ENCODE data around the gene COLGALT1. TPM values are rescaled to one million over a fixed set of nuclear protein-coding genes. Genes with fewer than 3 reads are reported as not detected.

The COLGALT1 gene
- polyA plus RNA-seq, 2 of the 4 experiments (the other 2 are of a cell fraction): 57.1 to 64.4 TPM

DNA sequence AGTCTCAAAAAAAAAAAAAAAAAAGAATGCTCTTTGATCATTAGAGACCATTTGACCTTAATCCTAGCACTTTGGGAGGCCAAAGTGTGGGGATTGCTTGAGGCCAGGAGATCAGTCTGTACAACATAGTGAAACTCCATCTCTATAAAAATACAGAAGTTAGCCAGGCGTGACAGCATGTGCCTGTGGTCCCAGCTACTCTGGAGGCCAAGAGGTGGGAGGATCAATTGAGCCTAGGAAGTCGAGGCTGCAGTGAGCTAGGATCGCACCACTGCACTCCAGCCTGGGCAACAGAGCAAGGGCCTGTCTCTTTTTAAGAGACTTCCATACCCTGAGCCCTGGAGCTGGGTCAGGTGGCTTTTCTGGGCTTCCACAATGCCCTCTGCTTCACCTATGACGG is 11.5 kb upstream of the COLGALT1 start (continued):
- TF ChIP-seq HEYL (CRISPR knock-in tag; IDR thresholded peaks at IDR 0.05) (no peak), JUN (IDR thresholded peaks at IDR 0.05) (no peak), NPAS2 (CRISPR knock-in tag; IDR thresholded peaks at IDR 0.05; ENCODE audit: borderline replicate concordance) (no peak), CHD4 (IDR thresholded peaks at IDR 0.05; ENCODE audit: borderline replicate concordance) (no peak), CHD2 (IDR thresholded peaks at IDR 0.05; ENCODE audit: low read length, partially characterized antibody) (no peak)
- TF ChIP-seq, protein P1, sequence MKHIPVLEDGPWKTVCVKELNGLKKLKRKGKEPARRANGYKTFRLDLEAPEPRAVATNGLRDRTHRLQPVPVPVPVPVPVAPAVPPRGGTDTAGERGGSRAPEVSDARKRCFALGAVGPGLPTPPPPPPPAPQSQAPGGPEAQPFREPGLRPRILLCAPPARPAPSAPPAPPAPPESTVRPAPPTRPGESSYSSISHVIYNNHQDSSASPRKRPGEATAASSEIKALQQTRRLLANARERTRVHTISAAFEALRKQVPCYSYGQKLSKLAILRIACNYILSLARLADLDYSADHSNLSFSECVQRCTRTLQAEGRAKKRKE (CRISPR knock-in tag; IDR thresholded peaks at IDR 0.05; ENCODE audit: low read depth): no peak

DNA sequence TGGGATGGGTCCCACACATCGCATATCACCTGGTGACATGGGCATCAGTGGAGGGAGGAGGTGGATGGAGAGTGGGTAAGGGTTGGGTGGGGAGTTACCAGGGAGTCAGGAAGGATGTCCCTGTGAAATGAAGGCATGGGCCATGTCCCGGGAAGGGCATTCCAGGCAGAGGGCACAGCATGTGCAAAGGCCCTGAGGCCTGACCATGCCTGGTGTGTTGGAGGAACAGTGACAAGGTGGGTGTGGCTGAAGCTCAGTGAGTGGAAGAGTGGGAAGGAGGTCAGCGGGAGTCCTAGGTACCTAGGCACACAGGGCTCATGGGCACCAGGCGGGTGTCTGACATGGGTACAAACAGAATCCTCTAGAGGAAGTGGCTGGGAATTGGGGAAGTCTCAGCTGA is 11.0 kb upstream of the COLGALT1 start:
- H3K9me3 ChIP-seq: no peaks in the 10 kb centered on the region
- ATAC-seq (no peak), DNase-seq (ENCODE audit: low read depth in 1 of 2, low spot score in 1 of 2) (no peak), FAIRE-seq (no peak)
- no peak overlapping the region for H3K4me2 ChIP-seq
- H3K4me3 ChIP-seq: no peak overlapping the region
- H3K27ac ChIP-seq: no peak overlapping the region
- TF ChIP-seq, protein P2, sequence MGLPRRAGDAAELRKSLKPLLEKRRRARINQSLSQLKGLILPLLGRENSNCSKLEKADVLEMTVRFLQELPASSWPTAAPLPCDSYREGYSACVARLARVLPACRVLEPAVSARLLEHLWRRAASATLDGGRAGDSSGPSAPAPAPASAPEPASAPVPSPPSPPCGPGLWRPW (IDR thresholded peaks at IDR 0.05): no peak
- TF ChIP-seq KDM1A (IDR thresholded peaks at IDR 0.05; ENCODE audit: low read depth) (no peak), FOXS1 (CRISPR knock-in tag; IDR thresholded peaks at IDR 0.05) (no peak), BHLHE40 (IDR thresholded peaks at IDR 0.05; ENCODE audit: low read depth, low read length) (no peak)
- TF ChIP-seq, protein P1 (CRISPR knock-in tag; IDR thresholded peaks at IDR 0.05; ENCODE audit: low read depth): no peak
- WGBS (ENCODE audit: missing lambda C conversion rate): 89% methylated on average over 4 of the region's 4 CpGs
- no peaks in the 10 kb centered on the region for H3K4me1 ChIP-seq
- ChIA-PET CTCF (interaction anchor here (0.6 kb wide), 1 partner anchor 25 kb away, joined by 3 read pairs; no protein-coding TSS in a partner anchor), POLR2A (no interaction called here)

DNA sequence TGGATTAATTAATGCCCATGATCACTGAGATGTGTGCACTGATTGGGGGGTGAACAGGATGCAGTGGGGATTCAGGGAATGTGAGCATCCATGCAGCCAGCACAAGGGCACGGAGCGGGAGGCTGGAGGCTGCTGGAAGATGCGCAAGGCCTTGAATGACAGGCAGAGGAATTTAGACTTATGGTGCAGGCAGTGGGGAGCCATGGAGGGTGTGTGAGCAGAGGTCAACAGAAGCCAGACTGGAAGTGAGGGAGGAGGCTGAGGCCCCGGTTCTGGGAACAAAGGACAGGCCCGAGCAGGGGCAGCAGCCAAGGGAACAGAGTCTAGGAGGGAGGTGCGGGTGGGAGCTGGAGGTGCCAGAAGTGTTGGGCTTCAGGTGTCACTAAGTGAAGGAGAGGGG is 7.3 kb upstream of the COLGALT1 start:
- WGBS (ENCODE audit: missing lambda C conversion rate): 81% methylated on average over 6 of the region's 6 CpGs
- no peak for DNase-seq (ENCODE audit: low read depth in 1 of 2, low spot score in 1 of 2)
- ChIA-PET CTCF (interaction anchor here (0.7 kb wide), 1 partner anchor 9 kb away, joined by 5 read pairs; no protein-coding TSS in a partner anchor), POLR2A (no interaction called here)
- H3K27ac ChIP-seq: no peak overlapping the region
- FAIRE-seq: no peak
- ATAC-seq: no peak
- H3K4me1 ChIP-seq: no peaks in the 10 kb centered on the region
- H3K4me2 ChIP-seq: no peak overlapping the region
- H3K9me3 ChIP-seq: no peaks in the 10 kb centered on the region
- TF ChIP-seq, protein P3, sequence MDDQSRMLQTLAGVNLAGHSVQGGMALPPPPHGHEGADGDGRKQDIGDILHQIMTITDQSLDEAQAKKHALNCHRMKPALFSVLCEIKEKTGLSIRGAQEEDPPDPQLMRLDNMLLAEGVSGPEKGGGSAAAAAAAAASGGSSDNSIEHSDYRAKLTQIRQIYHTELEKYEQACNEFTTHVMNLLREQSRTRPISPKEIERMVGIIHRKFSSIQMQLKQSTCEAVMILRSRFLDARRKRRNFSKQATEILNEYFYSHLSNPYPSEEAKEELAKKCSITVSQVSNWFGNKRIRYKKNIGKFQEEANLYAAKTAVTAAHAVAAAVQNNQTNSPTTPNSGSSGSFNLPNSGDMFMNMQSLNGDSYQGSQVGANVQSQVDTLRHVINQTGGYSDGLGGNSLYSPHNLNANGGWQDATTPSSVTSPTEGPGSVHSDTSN (IDR thresholded peaks at IDR 0.05): no peak
- TF ChIP-seq HOXB5 (CRISPR knock-in tag; IDR thresholded peaks at IDR 0.05): no peak
- TF ChIP-seq KDM1A (IDR thresholded peaks at IDR 0.05; ENCODE audit: low read depth): no peak
- TF ChIP-seq, protein P4, sequence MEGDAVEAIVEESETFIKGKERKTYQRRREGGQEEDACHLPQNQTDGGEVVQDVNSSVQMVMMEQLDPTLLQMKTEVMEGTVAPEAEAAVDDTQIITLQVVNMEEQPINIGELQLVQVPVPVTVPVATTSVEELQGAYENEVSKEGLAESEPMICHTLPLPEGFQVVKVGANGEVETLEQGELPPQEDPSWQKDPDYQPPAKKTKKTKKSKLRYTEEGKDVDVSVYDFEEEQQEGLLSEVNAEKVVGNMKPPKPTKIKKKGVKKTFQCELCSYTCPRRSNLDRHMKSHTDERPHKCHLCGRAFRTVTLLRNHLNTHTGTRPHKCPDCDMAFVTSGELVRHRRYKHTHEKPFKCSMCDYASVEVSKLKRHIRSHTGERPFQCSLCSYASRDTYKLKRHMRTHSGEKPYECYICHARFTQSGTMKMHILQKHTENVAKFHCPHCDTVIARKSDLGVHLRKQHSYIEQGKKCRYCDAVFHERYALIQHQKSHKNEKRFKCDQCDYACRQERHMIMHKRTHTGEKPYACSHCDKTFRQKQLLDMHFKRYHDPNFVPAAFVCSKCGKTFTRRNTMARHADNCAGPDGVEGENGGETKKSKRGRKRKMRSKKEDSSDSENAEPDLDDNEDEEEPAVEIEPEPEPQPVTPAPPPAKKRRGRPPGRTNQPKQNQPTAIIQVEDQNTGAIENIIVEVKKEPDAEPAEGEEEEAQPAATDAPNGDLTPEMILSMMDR (IDR thresholded peaks at IDR 0.05): no peak
- no peak for TF ChIP-seq POLR2AphosphoS2 (conservative IDR thresholded peaks at IDR 0.05; ENCODE audit: low read length)
- no peak for TF ChIP-seq POLR2A (IDR thresholded peaks at IDR 0.05; ENCODE audit: low read length)
- no peak for TF ChIP-seq RCOR1 (IDR thresholded peaks at IDR 0.05; ENCODE audit: low read depth, low read length)
- TF ChIP-seq ZSCAN20 (CRISPR knock-in tag; IDR thresholded peaks at IDR 0.05): no peak
- TF ChIP-seq ESRRA (IDR thresholded peaks at IDR 0.05; ENCODE audit: borderline replicate concordance, low read length): no peak
- TF ChIP-seq HOXA7 (CRISPR knock-in tag; IDR thresholded peaks at IDR 0.05): no peak
- no peak for TF ChIP-seq KDM5A (IDR thresholded peaks at IDR 0.05)
- no peak for TF ChIP-seq SMC3 (IDR thresholded peaks at IDR 0.05)
- H3K4me3 ChIP-seq: no peak overlapping the region
